Panc1 (cell line): Measurements from ENCODE around the gene MAN2C1. TPM values are rescaled to one million over a fixed set of nuclear protein-coding genes. Genes with fewer than 3 reads are reported as not detected.

Source experiments
- ATAC-seq: fragments of 200-7000 bp; cut with Tn5 transposase; 2 replicates; pipeline ENCODE4 v1.9.1; 2020; ENCODE audit warnings: mild to moderate bottlenecking, moderate library complexity
- BruUV-seq: library from RNA; stranded (reverse); fragments of 400-500 nt; replicated peaks from 2 replicates; lab custom pipeline; 2021; lab: Mats Ljungman, UMichigan
- CTCF ChIA-PET: fragments of 300-600 bp; sonication (Branson Sonifier 250); formaldehyde crosslinking; loops from one replicate; lab custom pipeline; 2022; ENCODE audit warnings: antibody characterized with exemption; lab: Charles Lee
- POLR2A ChIA-PET: fragments of 300-600 bp; sonication (Branson Sonifier 250); formaldehyde crosslinking; loops from one replicate; lab custom pipeline; 2022; ENCODE audit warnings: antibody characterized with exemption; lab: Charles Lee
- DNase-seq: peaks from one replicate; pipeline ENCODE4 v3.0.0-alpha.2; 2010; ENCODE audit warnings: low read depth, low spot score
- H3K27ac ChIP-seq: 2 replicates; pipeline ENCODE4 v1.5.1; 2011; ENCODE audit warnings: mild to moderate bottlenecking, low read length, inconsistent platforms
- H3K27me3 ChIP-seq: fragments of 200-500 bp; sonication (Bioruptor generic); 2 replicates; pipeline ENCODE4 v1.6.0; 2014; ENCODE audit warnings: low read length, inconsistent platforms; ENCODE audit not compliant: control insufficient read depth, insufficient read depth
- H3K36me3 ChIP-seq: fragments of 200-500 bp; sonication (Bioruptor generic); 2 replicates; pipeline ENCODE4 v1.5.1; 2014; ENCODE audit warnings: inconsistent platforms, mild to moderate bottlenecking, low read length, moderate library complexity; ENCODE audit not compliant: control insufficient read depth, insufficient read depth
- H3K4me1 ChIP-seq: 2 replicates; pipeline ENCODE4 v1.5.1; 2011; ENCODE audit warnings: inconsistent platforms, mild to moderate bottlenecking, low read length, moderate library complexity; ENCODE audit not compliant: control insufficient read depth, insufficient read depth
- H3K4me3 ChIP-seq, 2 experiments: 2 replicates each; pipeline ENCODE4 v1.5.1; 2011 to 2012; ENCODE audit warnings: low read depth in 2 of 2, low read length in 2 of 2, mild to moderate bottlenecking in 2 of 2, inconsistent platforms in 1 of 2, moderate library complexity in 1 of 2
- H3K9me3 ChIP-seq: fragments of 200-500 bp; sonication (Bioruptor generic); 2 replicates; pipeline ENCODE4 v1.5.1; 2014; ENCODE audit warnings: low read depth, mild to moderate bottlenecking, inconsistent platforms, low read length, moderate library complexity; ENCODE audit not compliant: control insufficient read depth, insufficient read depth
- POLR2AphosphoS5 ChIP-seq: IDR thresholded peaks from 2 replicates; pipeline ENCODE4 v1.6.1; 2012; ENCODE audit warnings: mild to moderate bottlenecking, low read depth, low read length, moderate library complexity
- SIN3A ChIP-seq: IDR thresholded peaks from 2 replicates; pipeline ENCODE4 v1.6.1; 2012; ENCODE audit warnings: low read depth, mild to moderate bottlenecking, low read length, moderate library complexity, borderline replicate concordance; ENCODE audit not compliant: insufficient read depth
- TCF7L2 ChIP-seq: IDR thresholded peaks from 2 replicates; pipeline ENCODE4 v1.6.1; 2011; ENCODE audit warnings: mild to moderate bottlenecking, low read depth, low read length, inconsistent platforms
- in situ Hi-C: cut with HindIII; loops from 2 replicates; pipeline ENCODE4 v1.10.0; 2016; ENCODE audit warnings: low sequenced_read_pairs, low pct_unique_long_range_greater_than_20kb
- intact Hi-C: fragments of 100-400 bp; cut with micrococcal nuclease; formaldehyde crosslinking; loops from one replicate; pipeline ENCODE4 v1.10.0; 2022; ENCODE audit not compliant: unreplicated experiment
- total RNA-seq: library from RNA; stranded (reverse); gene quantifications from one replicate; pipeline ENCODE4 v1.2.1, GENCODE V29; 2021; ENCODE audit not compliant: unreplicated experiment
- TF ChIP-seq, protein P1 (sequence below), 2 experiments: IDR thresholded peaks; 2 replicates each; pipeline ENCODE4 v1.6.1; 2011 to 2012; ENCODE audit warnings: low read depth in 2 of 2, control low read depth in 1 of 2, low read length in 1 of 2, mild to moderate bottlenecking in 1 of 2, moderate library complexity in 1 of 2; ENCODE audit not compliant: insufficient read depth in 1 of 2
- TF ChIP-seq, protein P2 (sequence below): fragments of 450-650 bp; IDR thresholded peaks from 2 replicates; pipeline ENCODE4 v1.5.1; 2017; ENCODE audit warnings: mild to moderate bottlenecking

MAN2C1 gene
- total RNA-seq, 1 experiment from 2014 or later = 127 TPM

DNA sequence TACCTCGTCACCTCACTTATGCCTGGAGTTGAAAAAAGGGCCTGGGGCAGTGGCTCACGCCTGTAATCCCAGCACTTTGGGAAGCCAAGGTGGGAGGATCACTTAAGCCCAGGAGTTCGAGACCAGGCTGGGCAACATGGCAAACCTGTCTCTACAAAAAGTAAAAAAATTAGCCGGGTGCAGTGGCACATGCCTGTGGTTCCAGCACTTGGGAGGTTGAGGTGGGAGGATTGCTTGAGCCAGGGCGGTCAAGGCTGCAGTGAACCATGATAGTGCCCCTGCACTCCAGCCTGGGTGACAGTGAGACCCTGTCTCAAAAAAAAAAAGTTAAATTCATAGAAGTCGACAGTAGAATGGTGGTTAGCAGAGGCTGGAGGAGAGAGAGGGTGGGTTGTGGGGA is 26.2 kb downstream of the MAN2C1 start:
- H3K4me3 ChIP-seq = no peak overlapping the region
- POLR2A ChIA-PET = no interaction called here
- H3K27ac ChIP-seq = no peak overlapping the region
- no peaks in the 10 kb centered on the region for H3K4me1 ChIP-seq
- TF ChIP-seq SIN3A (no peak), POLR2AphosphoS5 (no peak; the same call in 1 of the 2 replicates), TCF7L2 (no peak)
- TF ChIP-seq, protein P1, sequence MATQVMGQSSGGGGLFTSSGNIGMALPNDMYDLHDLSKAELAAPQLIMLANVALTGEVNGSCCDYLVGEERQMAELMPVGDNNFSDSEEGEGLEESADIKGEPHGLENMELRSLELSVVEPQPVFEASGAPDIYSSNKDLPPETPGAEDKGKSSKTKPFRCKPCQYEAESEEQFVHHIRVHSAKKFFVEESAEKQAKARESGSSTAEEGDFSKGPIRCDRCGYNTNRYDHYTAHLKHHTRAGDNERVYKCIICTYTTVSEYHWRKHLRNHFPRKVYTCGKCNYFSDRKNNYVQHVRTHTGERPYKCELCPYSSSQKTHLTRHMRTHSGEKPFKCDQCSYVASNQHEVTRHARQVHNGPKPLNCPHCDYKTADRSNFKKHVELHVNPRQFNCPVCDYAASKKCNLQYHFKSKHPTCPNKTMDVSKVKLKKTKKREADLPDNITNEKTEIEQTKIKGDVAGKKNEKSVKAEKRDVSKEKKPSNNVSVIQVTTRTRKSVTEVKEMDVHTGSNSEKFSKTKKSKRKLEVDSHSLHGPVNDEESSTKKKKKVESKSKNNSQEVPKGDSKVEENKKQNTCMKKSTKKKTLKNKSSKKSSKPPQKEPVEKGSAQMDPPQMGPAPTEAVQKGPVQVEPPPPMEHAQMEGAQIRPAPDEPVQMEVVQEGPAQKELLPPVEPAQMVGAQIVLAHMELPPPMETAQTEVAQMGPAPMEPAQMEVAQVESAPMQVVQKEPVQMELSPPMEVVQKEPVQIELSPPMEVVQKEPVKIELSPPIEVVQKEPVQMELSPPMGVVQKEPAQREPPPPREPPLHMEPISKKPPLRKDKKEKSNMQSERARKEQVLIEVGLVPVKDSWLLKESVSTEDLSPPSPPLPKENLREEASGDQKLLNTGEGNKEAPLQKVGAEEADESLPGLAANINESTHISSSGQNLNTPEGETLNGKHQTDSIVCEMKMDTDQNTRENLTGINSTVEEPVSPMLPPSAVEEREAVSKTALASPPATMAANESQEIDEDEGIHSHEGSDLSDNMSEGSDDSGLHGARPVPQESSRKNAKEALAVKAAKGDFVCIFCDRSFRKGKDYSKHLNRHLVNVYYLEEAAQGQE (IDR thresholded peaks at IDR 0.05; ENCODE audit: insufficient read depth in 1 of 2, low read depth in 2 of 2, low read length in 1 of 2) = no peak
- TF ChIP-seq, protein P2, sequence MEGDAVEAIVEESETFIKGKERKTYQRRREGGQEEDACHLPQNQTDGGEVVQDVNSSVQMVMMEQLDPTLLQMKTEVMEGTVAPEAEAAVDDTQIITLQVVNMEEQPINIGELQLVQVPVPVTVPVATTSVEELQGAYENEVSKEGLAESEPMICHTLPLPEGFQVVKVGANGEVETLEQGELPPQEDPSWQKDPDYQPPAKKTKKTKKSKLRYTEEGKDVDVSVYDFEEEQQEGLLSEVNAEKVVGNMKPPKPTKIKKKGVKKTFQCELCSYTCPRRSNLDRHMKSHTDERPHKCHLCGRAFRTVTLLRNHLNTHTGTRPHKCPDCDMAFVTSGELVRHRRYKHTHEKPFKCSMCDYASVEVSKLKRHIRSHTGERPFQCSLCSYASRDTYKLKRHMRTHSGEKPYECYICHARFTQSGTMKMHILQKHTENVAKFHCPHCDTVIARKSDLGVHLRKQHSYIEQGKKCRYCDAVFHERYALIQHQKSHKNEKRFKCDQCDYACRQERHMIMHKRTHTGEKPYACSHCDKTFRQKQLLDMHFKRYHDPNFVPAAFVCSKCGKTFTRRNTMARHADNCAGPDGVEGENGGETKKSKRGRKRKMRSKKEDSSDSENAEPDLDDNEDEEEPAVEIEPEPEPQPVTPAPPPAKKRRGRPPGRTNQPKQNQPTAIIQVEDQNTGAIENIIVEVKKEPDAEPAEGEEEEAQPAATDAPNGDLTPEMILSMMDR = no peak
- in situ Hi-C loops = no loop called here
- H3K36me3 ChIP-seq = no peaks in the 10 kb centered on the region
- CTCF ChIA-PET = no interaction called here
- H3K27me3 ChIP-seq = no peaks in the 10 kb centered on the region
- ATAC-seq = no peak
- intact Hi-C loops = no loop called here
- no TSS peak for BruUV-seq
- no peak for DNase-seq
- H3K9me3 ChIP-seq = no peaks in the 10 kb centered on the region

DNA sequence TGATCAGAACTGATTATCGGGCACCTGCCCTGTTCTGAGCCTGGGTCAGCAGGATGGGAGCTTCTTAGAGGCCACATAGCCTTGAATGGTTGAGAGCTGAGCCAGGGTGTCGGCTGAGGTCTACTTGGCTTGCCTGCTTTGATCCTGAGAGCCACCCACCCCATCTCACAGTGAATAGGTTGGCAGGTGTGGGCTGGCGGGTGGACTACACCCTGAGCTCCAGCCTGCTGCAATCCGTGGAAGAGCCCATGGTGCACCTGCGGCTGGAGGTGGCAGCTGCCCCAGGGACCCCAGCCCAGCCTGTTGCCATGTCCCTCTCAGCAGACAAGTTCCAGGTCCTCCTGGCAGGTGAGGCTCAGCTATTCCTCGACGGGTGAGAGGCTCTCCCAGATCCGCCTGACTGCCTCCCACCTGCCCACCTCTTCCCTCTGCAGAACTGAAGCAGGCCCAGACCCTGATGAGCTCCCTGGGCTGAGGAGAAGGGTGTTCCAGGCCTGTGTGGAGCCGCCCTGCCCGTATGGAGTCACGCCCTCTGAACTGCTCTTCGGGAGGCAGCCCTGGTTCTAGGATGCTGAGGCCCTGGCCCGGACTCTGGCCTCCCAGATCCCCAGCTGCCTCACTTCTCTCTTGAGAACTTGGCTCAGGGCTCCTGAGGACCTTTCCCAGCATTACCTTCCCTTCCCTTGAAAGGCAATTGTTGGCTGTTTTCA is 28.7 kb downstream of the MAN2C1 start:
- DNase-seq = no peak
- no TSS peak for BruUV-seq
- ChIA-PET CTCF (interaction anchor here (1.1 kb wide), 1 partner anchor 28 kb away, joined by 3 read pairs; no protein-coding TSS in a partner anchor), POLR2A (no interaction called here)
- ATAC-seq = no peak
- no peaks in the 10 kb centered on the region for H3K27me3 ChIP-seq
- intact Hi-C loops (no loop called here), in situ Hi-C loops (no loop called here)
- TF ChIP-seq, protein P2 = no peak
- no peak for TF ChIP-seq SIN3A
- TF ChIP-seq TCF7L2 = no peak
- TF ChIP-seq, protein P1 (IDR thresholded peaks at IDR 0.05; ENCODE audit: insufficient read depth in 1 of 2, low read depth in 2 of 2, low read length in 1 of 2) = no peak
- TF ChIP-seq POLR2AphosphoS5 = no peak
- H3K4me3 ChIP-seq = no peak overlapping the region
- H3K4me1 ChIP-seq = peaks cover 12% of the 10 kb centered on the region
- no peaks in the 10 kb centered on the region for H3K36me3 ChIP-seq
- no peak overlapping the region for H3K27ac ChIP-seq
- H3K9me3 ChIP-seq = no peaks in the 10 kb centered on the region
